Transverse colon (tissue), 4 donors: ENCODE results near the gene EML1.

Experiments used
- POLR2A ChIP-seq: fragments of 450-650 bp; IDR thresholded peaks from one replicate; pipeline ENCODE4 v1.6.1; 2016; ENCODE audit warnings: antibody characterized with exemption, mild to moderate bottlenecking, moderate library complexity
- POLR2AphosphoS5 ChIP-seq, 3 donors: sonication (generic); formaldehyde crosslinking; IDR thresholded peaks; one replicate each; pipeline ENCODE4 v1.6.1; 2016; ENCODE audit warnings: antibody characterized with exemption in 3 of 3
- TF ChIP-seq, protein P1 (sequence below), 5 experiments: fragments of 200-600 bp in 3 of 5; fragments of 450-650 bp in 2 of 5; sonication (generic) in 3 of 5; IDR thresholded peaks; 1 replicate in 2 of 5; 2 replicates in 3 of 5; pipeline ENCODE4 v1.5.1; 2016 to 2017; ENCODE audit warnings: antibody characterized with exemption in 5 of 5, inconsistent platforms in 3 of 5, mild to moderate bottlenecking in 2 of 5, moderate library complexity in 1 of 5

GRCh38 chr14:99952453-99952852, 159.2 kb downstream of the EML1 start:
- TF ChIP-seq, protein P1, sequence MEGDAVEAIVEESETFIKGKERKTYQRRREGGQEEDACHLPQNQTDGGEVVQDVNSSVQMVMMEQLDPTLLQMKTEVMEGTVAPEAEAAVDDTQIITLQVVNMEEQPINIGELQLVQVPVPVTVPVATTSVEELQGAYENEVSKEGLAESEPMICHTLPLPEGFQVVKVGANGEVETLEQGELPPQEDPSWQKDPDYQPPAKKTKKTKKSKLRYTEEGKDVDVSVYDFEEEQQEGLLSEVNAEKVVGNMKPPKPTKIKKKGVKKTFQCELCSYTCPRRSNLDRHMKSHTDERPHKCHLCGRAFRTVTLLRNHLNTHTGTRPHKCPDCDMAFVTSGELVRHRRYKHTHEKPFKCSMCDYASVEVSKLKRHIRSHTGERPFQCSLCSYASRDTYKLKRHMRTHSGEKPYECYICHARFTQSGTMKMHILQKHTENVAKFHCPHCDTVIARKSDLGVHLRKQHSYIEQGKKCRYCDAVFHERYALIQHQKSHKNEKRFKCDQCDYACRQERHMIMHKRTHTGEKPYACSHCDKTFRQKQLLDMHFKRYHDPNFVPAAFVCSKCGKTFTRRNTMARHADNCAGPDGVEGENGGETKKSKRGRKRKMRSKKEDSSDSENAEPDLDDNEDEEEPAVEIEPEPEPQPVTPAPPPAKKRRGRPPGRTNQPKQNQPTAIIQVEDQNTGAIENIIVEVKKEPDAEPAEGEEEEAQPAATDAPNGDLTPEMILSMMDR (IDR thresholded peaks at IDR 0.05): no peak
- TF ChIP-seq POLR2AphosphoS5 (IDR thresholded peaks at IDR 0.05) (no peak), POLR2A (no peak)
